ENCODE data around the gene PTPRT. TPM values are rescaled to one million over a fixed set of nuclear protein-coding genes. Genes with fewer than 3 reads are reported as not detected.
"Not testable (repeated sequence)": the region's sequence is repeated elsewhere in the genome, so short reads cannot be mapped to it uniquely, and the experiment has no call there.

The PTPRT gene
- total RNA-seq, 4 donors from 2014 or later = 0.72 to 2.5 (median 1.4) TPM

DNA sequence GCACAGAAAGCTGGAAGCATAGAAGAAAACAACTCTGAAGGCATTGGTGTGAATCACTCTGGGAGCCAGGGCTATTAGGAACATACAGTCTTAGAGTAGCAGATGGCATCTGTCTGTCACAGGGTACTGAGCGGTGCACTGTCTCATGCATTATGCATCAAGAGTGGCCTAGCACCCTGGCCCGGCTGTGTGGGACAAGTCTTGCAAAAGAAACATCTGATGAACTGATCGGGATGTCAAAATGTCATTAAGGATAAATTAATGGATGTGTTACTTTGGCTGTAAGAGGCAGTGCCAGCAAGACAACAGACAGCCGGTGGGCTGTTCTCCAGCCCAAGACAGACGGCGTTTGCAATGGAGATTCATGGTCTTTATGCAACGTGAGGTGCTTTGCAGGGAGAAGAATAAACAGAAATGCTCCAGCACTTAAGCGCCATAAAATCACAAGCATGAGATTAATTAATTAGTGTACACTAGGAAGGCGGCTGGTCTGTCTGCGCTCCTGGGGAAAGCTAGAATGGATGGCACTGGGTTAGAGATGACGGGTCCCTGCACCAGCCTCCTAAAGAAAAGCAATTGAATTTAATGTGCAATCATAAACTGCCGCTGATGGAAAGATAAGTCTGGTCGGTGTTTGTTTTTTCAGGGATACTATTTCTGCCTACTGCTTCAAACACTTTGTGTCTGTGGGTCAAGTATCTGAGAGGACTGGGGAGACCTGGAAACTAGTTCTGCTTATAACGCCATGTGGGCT lies 970.9 kb downstream of the PTPRT start:
- no peaks in the 10 kb centered on the region for H3K36me3 ChIP-seq
- no peak for DNase-seq (ENCODE audit: low spot score in 2 of 2)
- TF ChIP-seq, protein P1, sequence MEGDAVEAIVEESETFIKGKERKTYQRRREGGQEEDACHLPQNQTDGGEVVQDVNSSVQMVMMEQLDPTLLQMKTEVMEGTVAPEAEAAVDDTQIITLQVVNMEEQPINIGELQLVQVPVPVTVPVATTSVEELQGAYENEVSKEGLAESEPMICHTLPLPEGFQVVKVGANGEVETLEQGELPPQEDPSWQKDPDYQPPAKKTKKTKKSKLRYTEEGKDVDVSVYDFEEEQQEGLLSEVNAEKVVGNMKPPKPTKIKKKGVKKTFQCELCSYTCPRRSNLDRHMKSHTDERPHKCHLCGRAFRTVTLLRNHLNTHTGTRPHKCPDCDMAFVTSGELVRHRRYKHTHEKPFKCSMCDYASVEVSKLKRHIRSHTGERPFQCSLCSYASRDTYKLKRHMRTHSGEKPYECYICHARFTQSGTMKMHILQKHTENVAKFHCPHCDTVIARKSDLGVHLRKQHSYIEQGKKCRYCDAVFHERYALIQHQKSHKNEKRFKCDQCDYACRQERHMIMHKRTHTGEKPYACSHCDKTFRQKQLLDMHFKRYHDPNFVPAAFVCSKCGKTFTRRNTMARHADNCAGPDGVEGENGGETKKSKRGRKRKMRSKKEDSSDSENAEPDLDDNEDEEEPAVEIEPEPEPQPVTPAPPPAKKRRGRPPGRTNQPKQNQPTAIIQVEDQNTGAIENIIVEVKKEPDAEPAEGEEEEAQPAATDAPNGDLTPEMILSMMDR (IDR thresholded peaks at IDR 0.05) = no peak
- TF ChIP-seq POLR2A (IDR thresholded peaks at IDR 0.05) (no peak), EP300 (IDR thresholded peaks at IDR 0.05) (no peak), POLR2AphosphoS5 (IDR thresholded peaks at IDR 0.05) (no peak)
- H3K4me1 ChIP-seq = no peaks in the 10 kb centered on the region
- H3K9me3 ChIP-seq = no peaks in the 10 kb centered on the region
- no peak overlapping the region for H3K27ac ChIP-seq
- no peaks in the 10 kb centered on the region for H3K27me3 ChIP-seq
- 82% methylated on average over 14 of the region's 14 CpGs for WGBS
- H3K4me3 ChIP-seq = no peak overlapping the region

DNA sequence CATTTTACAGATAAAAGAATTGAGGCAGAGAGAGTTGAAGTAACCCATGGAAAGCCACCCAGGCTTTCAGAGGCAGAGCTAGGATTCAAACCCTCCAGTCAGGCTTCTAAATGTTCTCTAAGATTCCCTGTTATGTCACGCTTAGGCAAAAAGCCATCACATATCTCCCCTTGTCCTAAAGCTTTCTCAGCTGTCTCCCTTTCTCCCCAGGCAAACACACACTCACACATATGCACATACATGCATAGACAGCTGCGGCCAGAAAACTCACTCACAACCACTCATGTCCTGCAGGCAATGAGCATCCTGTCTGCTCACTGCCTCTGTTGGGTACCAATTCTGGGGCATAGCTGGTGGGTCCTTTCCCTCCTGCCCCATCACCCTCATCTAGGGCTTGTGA lies 975.6 kb downstream of the PTPRT start:
- H3K27me3 ChIP-seq = no peaks in the 10 kb centered on the region
- WGBS = 81% methylated on average over 2 of the region's 2 CpGs
- H3K27ac ChIP-seq = no peak overlapping the region
- no peak overlapping the region for H3K4me3 ChIP-seq
- no peak for TF ChIP-seq POLR2A (IDR thresholded peaks at IDR 0.05)
- TF ChIP-seq POLR2AphosphoS5 (IDR thresholded peaks at IDR 0.05) = no peak
- TF ChIP-seq, protein P1 (IDR thresholded peaks at IDR 0.05) = no peak
- H3K4me1 ChIP-seq = no peaks in the 10 kb centered on the region
- H3K9me3 ChIP-seq = no peaks in the 10 kb centered on the region
- no peaks in the 10 kb centered on the region for H3K36me3 ChIP-seq
- DNase-seq (ENCODE audit: low spot score in 2 of 2) = no peak

DNA sequence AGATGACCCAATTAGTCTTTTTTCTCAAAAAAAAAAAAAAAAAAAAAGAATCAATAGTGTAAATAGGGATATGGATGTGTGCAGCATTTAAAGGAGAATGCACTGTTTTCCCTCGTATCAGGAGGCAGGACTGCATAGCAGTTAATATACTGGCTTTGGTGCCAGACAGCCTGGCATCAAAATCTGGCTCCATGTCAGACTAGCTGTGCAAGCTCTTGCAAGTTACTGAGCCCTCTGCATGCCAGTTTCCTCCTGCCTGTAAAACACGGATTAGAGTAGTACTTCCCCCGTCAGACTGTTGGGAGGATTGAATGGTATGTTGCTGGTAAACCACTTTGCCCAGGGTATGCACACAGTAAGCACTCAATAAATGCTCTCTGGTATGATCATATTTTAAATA lies 977.3 kb downstream of the PTPRT start:
- 35% methylated on average over 3 of the region's 3 CpGs for WGBS
- Histone ChIP-seq H3K4me3 (no peak overlapping the region), H3K36me3 (no peaks in the 10 kb centered on the region), H3K27ac (no peak overlapping the region), H3K9me3 (no peaks in the 10 kb centered on the region), H3K4me1 (no peaks in the 10 kb centered on the region), H3K27me3 (no peaks in the 10 kb centered on the region)
- no peak for DNase-seq (ENCODE audit: low spot score in 2 of 2)
- TF ChIP-seq, protein P1 (IDR thresholded peaks at IDR 0.05) = no peak

DNA sequence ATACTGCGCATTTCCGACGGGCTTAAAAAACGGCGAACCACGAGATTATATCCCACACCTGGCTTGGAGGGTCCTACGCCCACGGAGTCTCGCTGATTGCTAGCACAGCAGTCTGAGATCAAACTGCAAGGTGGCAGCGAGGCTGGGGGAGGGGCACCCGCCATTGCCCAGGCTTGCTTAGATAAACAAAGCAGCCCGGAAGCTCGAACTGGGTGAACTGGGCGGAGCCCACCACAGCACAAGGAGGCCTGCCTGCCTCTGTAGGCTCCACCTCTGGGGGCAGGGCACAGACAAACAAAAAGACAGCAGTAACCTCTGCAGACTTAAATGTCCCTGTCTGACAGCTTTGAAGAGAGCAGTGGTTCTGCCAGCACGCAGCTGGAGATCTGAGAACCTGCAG lies 983.1 kb downstream of the PTPRT start:
- not testable (repeated sequence) for H3K36me3 ChIP-seq; DNase-seq (ENCODE audit: low spot score in 2 of 2); H3K4me3 ChIP-seq; H3K27me3 ChIP-seq; H3K27ac ChIP-seq; H3K9me3 ChIP-seq; H3K4me1 ChIP-seq
- WGBS = 44% methylated on average over 6 of the region's 15 CpGs

GRCh38 chr20:42204109-42204660 lies 985.5 kb downstream of the PTPRT start:
- no peak for DNase-seq (ENCODE audit: low spot score in 2 of 2)
- no peak overlapping the region for H3K4me3 ChIP-seq
- no peak overlapping the region for H3K27ac ChIP-seq
- no peaks in the 10 kb centered on the region for H3K9me3 ChIP-seq
- H3K27me3 ChIP-seq = no peaks in the 10 kb centered on the region
- H3K36me3 ChIP-seq = no peaks in the 10 kb centered on the region
- 41% methylated on average over 9 of the region's 9 CpGs for WGBS
- no peaks in the 10 kb centered on the region for H3K4me1 ChIP-seq
- TF ChIP-seq, protein P1 (IDR thresholded peaks at IDR 0.05) = peak in 1 of 2 donors; percentile 15
- TF ChIP-seq EP300 (IDR thresholded peaks at IDR 0.05) = no peak

DNA sequence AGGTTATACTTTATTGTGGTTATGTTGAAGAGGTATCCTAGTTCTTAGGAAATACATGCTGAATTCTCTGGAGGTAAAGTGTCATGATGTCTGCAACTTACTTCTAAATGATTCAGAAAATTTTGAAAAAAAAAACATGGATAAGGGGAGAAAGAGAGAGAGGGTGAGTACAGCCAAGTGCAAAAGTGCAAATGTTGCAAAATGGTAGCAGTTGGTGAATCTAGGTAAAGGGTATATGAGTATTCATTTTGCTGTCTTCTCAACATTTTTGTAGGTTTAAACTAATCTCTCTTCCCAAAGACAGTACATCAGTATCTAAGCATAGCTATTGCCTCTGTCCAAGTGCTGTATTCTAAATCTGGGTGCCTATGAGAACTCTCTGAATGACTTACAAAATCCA lies 992.1 kb downstream of the PTPRT start:
- Histone ChIP-seq H3K4me3 (no peak overlapping the region), H3K36me3 (no peaks in the 10 kb centered on the region), H3K27me3 (no peaks in the 10 kb centered on the region), H3K27ac (no peak overlapping the region), H3K9me3 (no peaks in the 10 kb centered on the region), H3K4me1 (no peaks in the 10 kb centered on the region)
- no peak for DNase-seq (ENCODE audit: low spot score in 2 of 2)
- TF ChIP-seq, protein P1 (IDR thresholded peaks at IDR 0.05) = no peak
- no peak for TF ChIP-seq EP300 (IDR thresholded peaks at IDR 0.05)
- no peak for TF ChIP-seq POLR2AphosphoS5 (IDR thresholded peaks at IDR 0.05)
- TF ChIP-seq POLR2A (IDR thresholded peaks at IDR 0.05) = no peak

All from suprapubic skin (tissue), 4 donors.